GM19025 (cell line): ENCODE measurements around the gene CD58.
A peak's percentile ranks its signal among the peaks of the same experiment; 100 is the strongest.

Experiments
- ATAC-seq: cut with Tn5 transposase; IDR thresholded peaks from one replicate; pipeline ENCODE4 v1.9.1; 2021; ENCODE audit warnings: mild to moderate bottlenecking, low read depth, moderate library complexity; ENCODE audit not compliant: unreplicated experiment

The CD58 gene

GRCh38 chr1:116497656-116498055 lies 73.2 kb downstream of the CD58 start:
- ATAC-seq, result no peak

- no peak for ATAC-seq
These were observed 73.9 kb downstream of the CD58 start for GRCh38 chr1:116496898-116497297.

- no peak for ATAC-seq
These were observed 74.4 kb downstream of the CD58 start for GRCh38 chr1:116496380-116496779.

GRCh38 chr1:116495535-116495934 lies 75.3 kb downstream of the CD58 start:
- ATAC-seq, result no peak

- no peak for ATAC-seq
These were observed 76.1 kb downstream of the CD58 start for GRCh38 chr1:116494745-116495144.

GRCh38 chr1:116494353-116494692 lies 76.5 kb downstream of the CD58 start:
- no peak for ATAC-seq

- ATAC-seq, result no peak
These were observed 77.1 kb downstream of the CD58 start for GRCh38 chr1:116493484-116494352.

GRCh38 chr1:116493036-116493435 lies 77.8 kb downstream of the CD58 start:
- ATAC-seq, result no peak

- ATAC-seq, result no peak
These were observed 78.4 kb downstream of the CD58 start for GRCh38 chr1:116492358-116492811.

- ATAC-seq, result no peak
These were observed 79.0 kb downstream of the CD58 start for GRCh38 chr1:116491700-116492357.

- ATAC-seq, result no peak
These were observed 80.2 kb downstream of the CD58 start for GRCh38 chr1:116490588-116490987.

- ATAC-seq, result no peak
These were observed 81.6 kb downstream of the CD58 start for GRCh38 chr1:116489231-116489697.

- ATAC-seq, result no peak
These were observed 82.8 kb downstream of the CD58 start for GRCh38 chr1:116488071-116488470.

GRCh38 chr1:116487583-116487982 lies 83.2 kb downstream of the CD58 start:
- no peak for ATAC-seq

- ATAC-seq, result no peak
These were observed 83.8 kb downstream of the CD58 start for GRCh38 chr1:116487031-116487430.

- ATAC-seq, result no peak
These were observed 84.4 kb downstream of the CD58 start for GRCh38 chr1:116486424-116486823.

- ATAC-seq, result no peak
These were observed 84.8 kb downstream of the CD58 start for GRCh38 chr1:116485976-116486375.

GRCh38 chr1:116485071-116485735 lies 85.6 kb downstream of the CD58 start:
- ATAC-seq, result peak; percentile 77

GRCh38 chr1:116483481-116484309 lies 87.1 kb downstream of the CD58 start:
- ATAC-seq, result no peak

- no peak for ATAC-seq
These were observed 88.3 kb downstream of the CD58 start for GRCh38 chr1:116482490-116482889.
